DND-41 (cell line): Measurements from ENCODE around the gene RIN2.

ENCODE experiments used
- EZH2 ChIP-seq: IDR thresholded peaks from 3 replicates; pipeline ENCODE4 v1.6.1; 2012; ENCODE audit warnings: borderline replicate concordance, low read depth, mild to moderate bottlenecking, moderate library complexity, low read length, inconsistent platforms; ENCODE audit not compliant: severe bottlenecking
- TF ChIP-seq, protein P1 (sequence below): IDR thresholded peaks from 2 replicates; pipeline ENCODE4 v1.5.1; 2012; ENCODE audit warnings: borderline replicate concordance, low read length, moderate library complexity, mild to moderate bottlenecking; ENCODE audit not compliant: poor library complexity, severe bottlenecking; ENCODE audit errors: extremely low read depth

- TF ChIP-seq, protein P1, sequence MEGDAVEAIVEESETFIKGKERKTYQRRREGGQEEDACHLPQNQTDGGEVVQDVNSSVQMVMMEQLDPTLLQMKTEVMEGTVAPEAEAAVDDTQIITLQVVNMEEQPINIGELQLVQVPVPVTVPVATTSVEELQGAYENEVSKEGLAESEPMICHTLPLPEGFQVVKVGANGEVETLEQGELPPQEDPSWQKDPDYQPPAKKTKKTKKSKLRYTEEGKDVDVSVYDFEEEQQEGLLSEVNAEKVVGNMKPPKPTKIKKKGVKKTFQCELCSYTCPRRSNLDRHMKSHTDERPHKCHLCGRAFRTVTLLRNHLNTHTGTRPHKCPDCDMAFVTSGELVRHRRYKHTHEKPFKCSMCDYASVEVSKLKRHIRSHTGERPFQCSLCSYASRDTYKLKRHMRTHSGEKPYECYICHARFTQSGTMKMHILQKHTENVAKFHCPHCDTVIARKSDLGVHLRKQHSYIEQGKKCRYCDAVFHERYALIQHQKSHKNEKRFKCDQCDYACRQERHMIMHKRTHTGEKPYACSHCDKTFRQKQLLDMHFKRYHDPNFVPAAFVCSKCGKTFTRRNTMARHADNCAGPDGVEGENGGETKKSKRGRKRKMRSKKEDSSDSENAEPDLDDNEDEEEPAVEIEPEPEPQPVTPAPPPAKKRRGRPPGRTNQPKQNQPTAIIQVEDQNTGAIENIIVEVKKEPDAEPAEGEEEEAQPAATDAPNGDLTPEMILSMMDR: no peak
- TF ChIP-seq EZH2: no peak
Observed at GRCh38 chr20:19761841-19762240, 3.8 kb downstream of the RIN2 start.
